OCI-LY7 (cell line): ENCODE measurements around the gene TDRD9. TPM values are rescaled to one million over a fixed set of nuclear protein-coding genes. Genes with fewer than 3 reads are reported as not detected.

ENCODE experiments used
- BruUV-seq: library from RNA; stranded (reverse); fragments of 400-500 nt; replicated peaks from 2 replicates; lab custom pipeline; 2021; lab: Mats Ljungman, UMichigan
- CTCF ChIA-PET: fragments of 300-600 bp; sonication (Branson Sonifier 250); formaldehyde crosslinking; loops from one replicate; lab custom pipeline; 2022; ENCODE audit warnings: antibody characterized with exemption; ENCODE audit not compliant: unreplicated experiment; lab: Charles Lee
- POLR2A ChIA-PET: fragments of 300-600 bp; sonication (Branson Sonifier 250); formaldehyde crosslinking; loops from one replicate; lab custom pipeline; 2022; ENCODE audit warnings: antibody characterized with exemption; lab: Charles Lee
- DNase-seq: peaks from one replicate; pipeline ENCODE4 v3.0.0-alpha.2; 2015; ENCODE audit warnings: low spot score
- H2AFZ ChIP-seq: fragments of 200-600 bp; sonication (generic), shearing (Covaris generic); 2 replicates; pipeline ENCODE4 v1.6.1; 2014; ENCODE audit warnings: mild to moderate bottlenecking, antibody characterized with exemption, low read length, moderate library complexity
- H3K27ac ChIP-seq: fragments of 200-600 bp; sonication (generic); 2 replicates; pipeline ENCODE4 v1.5.1; 2014; ENCODE audit warnings: mixed run types, low read depth, mild to moderate bottlenecking, moderate library complexity, low read length, inconsistent platforms; ENCODE audit not compliant: poor library complexity, severe bottlenecking
- H3K36me3 ChIP-seq: fragments of 200-600 bp; sonication (generic); 2 replicates; pipeline ENCODE4 v1.6.1; 2014; ENCODE audit warnings: mild to moderate bottlenecking, antibody characterized with exemption, low read length, moderate library complexity, mixed read lengths; ENCODE audit not compliant: insufficient read depth
- H3K4me1 ChIP-seq: fragments of 200-600 bp; sonication (generic); 2 replicates; pipeline ENCODE4 v1.5.1; 2014; ENCODE audit warnings: mild to moderate bottlenecking, low read length; ENCODE audit not compliant: insufficient read depth, poor library complexity, severe bottlenecking
- H3K4me2 ChIP-seq: fragments of 200-600 bp; sonication (generic); 2 replicates; pipeline ENCODE4 v1.6.1; 2014; ENCODE audit warnings: mild to moderate bottlenecking, low read length
- H3K4me3 ChIP-seq: fragments of 200-600 bp; sonication (generic); 2 replicates; pipeline ENCODE4 v1.5.1; 2014; ENCODE audit warnings: mild to moderate bottlenecking, low read depth, low read length; ENCODE audit not compliant: poor library complexity, severe bottlenecking
- H3K79me2 ChIP-seq: fragments of 200-600 bp; sonication (generic); 2 replicates; pipeline ENCODE4 v1.6.1; 2016; ENCODE audit warnings: low read depth, mild to moderate bottlenecking, low read length, moderate library complexity, mixed read lengths; ENCODE audit not compliant: insufficient read depth
- H3K9me2 ChIP-seq: fragments of 200-600 bp; sonication (generic); 2 replicates; pipeline ENCODE4 v1.6.1; 2016; ENCODE audit warnings: mild to moderate bottlenecking, low read length, mixed read lengths; ENCODE audit not compliant: insufficient read depth
- H3K9me3 ChIP-seq: fragments of 200-600 bp; sonication (generic); 2 replicates; pipeline ENCODE4 v1.6.1; 2014; ENCODE audit warnings: mild to moderate bottlenecking, mixed run types, low read length, mixed read lengths
- H4K20me1 ChIP-seq: fragments of 200-600 bp; sonication (generic); 2 replicates; pipeline ENCODE4 v1.6.1; 2014; ENCODE audit warnings: mild to moderate bottlenecking, antibody characterized with exemption, low read length, moderate library complexity, mixed read lengths; ENCODE audit not compliant: insufficient read depth
- EZH2phosphoT487 ChIP-seq: fragments of 200-600 bp; sonication (generic); IDR thresholded peaks from 2 replicates; pipeline ENCODE4 v1.6.1; 2018; ENCODE audit warnings: low read depth, borderline replicate concordance, mild to moderate bottlenecking, mixed run types, antibody characterized with exemption, low read length, moderate library complexity, mixed read lengths
- intact Hi-C: fragments of 100-400 bp; cut with micrococcal nuclease; formaldehyde crosslinking; loops from one replicate; pipeline ENCODE4 v1.10.0; 2022; ENCODE audit not compliant: unreplicated experiment
- total RNA-seq, 2 experiments: library from RNA; depleted of rRNA in 1 of 2; stranded (reverse); fragments of >200 nt in 1 of 2; shearing (Covaris generic) in 1 of 2; gene quantifications; 2 replicates each; pipeline ENCODE4 v1.2.3, GENCODE V29; 2014 to 2022
- TF ChIP-seq, protein P1 (sequence below): fragments of 200-600 bp; sonication (generic); conservative IDR thresholded peaks from 2 replicates; pipeline ENCODE4 v1.5.1; 2014; ENCODE audit warnings: mild to moderate bottlenecking, antibody characterized with exemption, low read length, moderate library complexity, mixed read lengths

TDRD9 gene
- total RNA-seq, 2 experiments from 2014 or later = not detected

- BruUV-seq = no TSS peak
- TF ChIP-seq EZH2phosphoT487 = no peak
- TF ChIP-seq, protein P1, sequence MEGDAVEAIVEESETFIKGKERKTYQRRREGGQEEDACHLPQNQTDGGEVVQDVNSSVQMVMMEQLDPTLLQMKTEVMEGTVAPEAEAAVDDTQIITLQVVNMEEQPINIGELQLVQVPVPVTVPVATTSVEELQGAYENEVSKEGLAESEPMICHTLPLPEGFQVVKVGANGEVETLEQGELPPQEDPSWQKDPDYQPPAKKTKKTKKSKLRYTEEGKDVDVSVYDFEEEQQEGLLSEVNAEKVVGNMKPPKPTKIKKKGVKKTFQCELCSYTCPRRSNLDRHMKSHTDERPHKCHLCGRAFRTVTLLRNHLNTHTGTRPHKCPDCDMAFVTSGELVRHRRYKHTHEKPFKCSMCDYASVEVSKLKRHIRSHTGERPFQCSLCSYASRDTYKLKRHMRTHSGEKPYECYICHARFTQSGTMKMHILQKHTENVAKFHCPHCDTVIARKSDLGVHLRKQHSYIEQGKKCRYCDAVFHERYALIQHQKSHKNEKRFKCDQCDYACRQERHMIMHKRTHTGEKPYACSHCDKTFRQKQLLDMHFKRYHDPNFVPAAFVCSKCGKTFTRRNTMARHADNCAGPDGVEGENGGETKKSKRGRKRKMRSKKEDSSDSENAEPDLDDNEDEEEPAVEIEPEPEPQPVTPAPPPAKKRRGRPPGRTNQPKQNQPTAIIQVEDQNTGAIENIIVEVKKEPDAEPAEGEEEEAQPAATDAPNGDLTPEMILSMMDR = no peak
- CTCF ChIA-PET = no interaction called here
- no peak for DNase-seq
- no peak overlapping the region for H2AFZ ChIP-seq
- no peak overlapping the region for H3K4me3 ChIP-seq
- no peaks in the 10 kb centered on the region for H4K20me1 ChIP-seq
- no peaks in the 10 kb centered on the region for H3K9me2 ChIP-seq
- intact Hi-C loops = no loop called here
- H3K27ac ChIP-seq = no peak overlapping the region
- H3K4me2 ChIP-seq = no peak overlapping the region
- peaks cover 3% of the 10 kb centered on the region for H3K4me1 ChIP-seq
- POLR2A ChIA-PET = interaction anchor here (0.5 kb wide), 1 partner anchor 99 kb away, joined by 3 read pairs; no protein-coding TSS in a partner anchor
- H3K9me3 ChIP-seq = no peaks in the 10 kb centered on the region
- no peaks in the 10 kb centered on the region for H3K79me2 ChIP-seq
- no peaks in the 10 kb centered on the region for H3K36me3 ChIP-seq
Observed at GRCh38 chr14:104100171-104101085, 172.2 kb downstream of the TDRD9 start.

GRCh38 chr14:104101086-104101621 is 172.9 kb downstream of the TDRD9 start:
- TF ChIP-seq EZH2phosphoT487 = no peak
- TF ChIP-seq, protein P1 = no peak
- Histone ChIP-seq H3K36me3 (no peaks in the 10 kb centered on the region), H3K9me3 (no peaks in the 10 kb centered on the region), H4K20me1 (no peaks in the 10 kb centered on the region), H3K79me2 (no peaks in the 10 kb centered on the region), H3K4me3 (no peak overlapping the region), H3K9me2 (no peaks in the 10 kb centered on the region), H3K4me1 (peaks cover 3% of the 10 kb centered on the region), H2AFZ (no peak overlapping the region), H3K4me2 (no peak overlapping the region), H3K27ac (no peak overlapping the region)
- no peak for DNase-seq
- intact Hi-C loops = no loop called here
- ChIA-PET CTCF (no interaction called here), POLR2A (interaction anchor here (0.5 kb wide), 1 partner anchor 99 kb away, joined by 3 read pairs; no protein-coding TSS in a partner anchor)
- BruUV-seq = no TSS peak
